OCI-LY3 (cell line): ENCODE results near the gene PAQR9.

Source experiments
- H2AFZ ChIP-seq: fragments of 200-600, 300-600 bp; shearing (Covaris generic); 2 replicates; pipeline ENCODE4 v1.6.0; 2014; ENCODE audit warnings: antibody characterized with exemption, low read depth, low read length
- H3K27ac ChIP-seq: fragments of 200-600, 300-600 bp; sonication (generic); 2 replicates; pipeline ENCODE4 v1.5.1; 2014; ENCODE audit warnings: mild to moderate bottlenecking, low read length, moderate library complexity, mixed read lengths
- H3K27me3 ChIP-seq: fragments of 200-600, 300-600 bp; sonication (generic); 2 replicates; pipeline ENCODE4 v1.6.1; 2014; ENCODE audit warnings: low read depth, low read length, mixed read lengths
- H3K36me3 ChIP-seq: fragments of 200-600, 300-600 bp; sonication (generic); replicated peaks from 2 replicates; pipeline ENCODE3; 2014; ENCODE audit warnings: low read depth, low read length, mixed read lengths
- H3K4me1 ChIP-seq: fragments of 300-600, 200-600 bp; sonication (generic); 2 replicates; pipeline ENCODE4 v1.6.1; 2014; ENCODE audit warnings: low read length, mixed read lengths
- H3K4me2 ChIP-seq: fragments of 200-600, 300-600 bp; sonication (generic); 2 replicates; pipeline ENCODE4 v1.6.1; 2014; ENCODE audit warnings: low read length, mixed read lengths
- H3K4me3 ChIP-seq: fragments of 300-600, 200-600 bp; sonication (generic); 2 replicates; pipeline ENCODE4 v1.5.1; 2014; ENCODE audit warnings: antibody characterized with exemption, mild to moderate bottlenecking, low read length, moderate library complexity
- H3K79me2 ChIP-seq: fragments of 300-600, 200-600 bp; shearing (Covaris generic); 2 replicates; pipeline ENCODE4 v1.6.1; 2014; ENCODE audit warnings: mild to moderate bottlenecking, low read length, mixed read lengths
- H3K9ac ChIP-seq: fragments of 300-600, 200-600 bp; shearing (Covaris generic); 2 replicates; pipeline ENCODE4 v1.6.0; 2014; ENCODE audit warnings: mild to moderate bottlenecking, low read length, moderate library complexity
- H3K9me3 ChIP-seq: fragments of 200-600, 300-600 bp; shearing (Covaris generic); 2 replicates; pipeline ENCODE4 v1.6.1; 2014; ENCODE audit warnings: low read length, mixed read lengths; ENCODE audit not compliant: insufficient read depth
- H4K20me1 ChIP-seq: fragments of 200-600, 300-600 bp; sonication (generic); 2 replicates; pipeline ENCODE4 v1.6.1; 2016; ENCODE audit warnings: low read length, mixed read lengths; ENCODE audit not compliant: insufficient read depth
- EZH2phosphoT487 ChIP-seq: fragments of 200-600 bp; shearing (Covaris generic); IDR thresholded peaks from 2 replicates; pipeline ENCODE4 v1.6.1; 2018; ENCODE audit warnings: antibody characterized with exemption, mixed run types, low read depth
- TF ChIP-seq, protein P1 (sequence below): fragments of 200-600, 300-600 bp; sonication (generic); IDR thresholded peaks from 2 replicates; pipeline ENCODE4 v1.5.1; 2014; ENCODE audit warnings: antibody characterized with exemption, low read length, low read depth

Gene PAQR9

DNA sequence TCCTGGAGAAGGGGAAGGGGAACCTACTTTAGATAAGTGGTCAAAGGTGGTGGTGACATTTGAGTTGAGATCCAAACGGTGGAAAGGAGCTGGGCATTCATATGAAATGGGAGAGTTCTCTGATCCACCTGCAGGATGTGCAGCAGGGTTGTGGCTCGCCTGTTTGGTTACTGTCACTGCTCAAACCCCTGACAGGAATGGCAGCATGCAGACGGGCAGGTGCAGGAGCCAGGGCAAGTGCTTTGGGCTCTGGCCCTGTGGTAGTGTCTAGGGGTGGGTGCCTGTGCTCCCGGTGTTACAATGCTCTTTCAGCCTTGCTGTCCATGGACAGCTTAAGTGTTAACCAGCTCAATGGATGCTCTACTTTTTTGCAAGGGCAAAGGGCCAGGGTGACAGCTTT, 18.5 kb downstream of the PAQR9 start:
- H3K9me3 ChIP-seq = no peaks in the 10 kb centered on the region
- H3K4me3 ChIP-seq = no peak overlapping the region
- no peaks in the 10 kb centered on the region for H3K27me3 ChIP-seq
- H3K36me3 ChIP-seq = no peaks in the 10 kb centered on the region
- no peaks in the 10 kb centered on the region for H3K79me2 ChIP-seq
- H3K9ac ChIP-seq = no peak overlapping the region
- no peak overlapping the region for H3K27ac ChIP-seq
- H3K4me2 ChIP-seq = no peak overlapping the region
- no peak overlapping the region for H2AFZ ChIP-seq
- TF ChIP-seq, protein P1, sequence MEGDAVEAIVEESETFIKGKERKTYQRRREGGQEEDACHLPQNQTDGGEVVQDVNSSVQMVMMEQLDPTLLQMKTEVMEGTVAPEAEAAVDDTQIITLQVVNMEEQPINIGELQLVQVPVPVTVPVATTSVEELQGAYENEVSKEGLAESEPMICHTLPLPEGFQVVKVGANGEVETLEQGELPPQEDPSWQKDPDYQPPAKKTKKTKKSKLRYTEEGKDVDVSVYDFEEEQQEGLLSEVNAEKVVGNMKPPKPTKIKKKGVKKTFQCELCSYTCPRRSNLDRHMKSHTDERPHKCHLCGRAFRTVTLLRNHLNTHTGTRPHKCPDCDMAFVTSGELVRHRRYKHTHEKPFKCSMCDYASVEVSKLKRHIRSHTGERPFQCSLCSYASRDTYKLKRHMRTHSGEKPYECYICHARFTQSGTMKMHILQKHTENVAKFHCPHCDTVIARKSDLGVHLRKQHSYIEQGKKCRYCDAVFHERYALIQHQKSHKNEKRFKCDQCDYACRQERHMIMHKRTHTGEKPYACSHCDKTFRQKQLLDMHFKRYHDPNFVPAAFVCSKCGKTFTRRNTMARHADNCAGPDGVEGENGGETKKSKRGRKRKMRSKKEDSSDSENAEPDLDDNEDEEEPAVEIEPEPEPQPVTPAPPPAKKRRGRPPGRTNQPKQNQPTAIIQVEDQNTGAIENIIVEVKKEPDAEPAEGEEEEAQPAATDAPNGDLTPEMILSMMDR = no peak
- TF ChIP-seq EZH2phosphoT487 = no peak
- no peaks in the 10 kb centered on the region for H4K20me1 ChIP-seq
- H3K4me1 ChIP-seq = no peaks in the 10 kb centered on the region

DNA sequence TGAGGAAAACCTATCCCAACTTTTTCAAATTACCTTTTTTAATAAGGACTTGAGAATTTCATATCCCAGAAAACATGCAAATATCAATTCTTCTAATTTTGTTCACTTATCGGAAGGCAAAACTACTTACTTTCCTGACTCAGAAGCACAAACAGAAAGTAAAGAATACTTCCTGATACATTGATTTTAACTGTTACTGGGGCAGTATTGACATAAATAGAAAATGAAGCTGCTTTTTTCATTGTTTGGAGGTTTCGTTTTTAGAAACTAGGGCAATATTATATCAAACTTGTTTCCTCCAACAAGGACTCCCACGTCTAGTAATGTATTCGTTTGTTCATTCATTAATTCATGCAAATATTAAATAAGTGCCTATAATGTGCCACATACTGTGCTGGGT, 19.1 kb downstream of the PAQR9 start:
- no peak overlapping the region for H3K27ac ChIP-seq
- H3K79me2 ChIP-seq = no peaks in the 10 kb centered on the region
- H3K9me3 ChIP-seq = no peaks in the 10 kb centered on the region
- H3K4me3 ChIP-seq = no peak overlapping the region
- H2AFZ ChIP-seq = peak overlapping the region; percentile 72
- H3K36me3 ChIP-seq = no peaks in the 10 kb centered on the region
- no peak overlapping the region for H3K9ac ChIP-seq
- H3K27me3 ChIP-seq = no peaks in the 10 kb centered on the region
- H3K4me2 ChIP-seq = peak overlapping the region; percentile 16
- no peak for TF ChIP-seq EZH2phosphoT487
- TF ChIP-seq, protein P1 = no peak
- H4K20me1 ChIP-seq = no peaks in the 10 kb centered on the region
- H3K4me1 ChIP-seq = no peaks in the 10 kb centered on the region

DNA sequence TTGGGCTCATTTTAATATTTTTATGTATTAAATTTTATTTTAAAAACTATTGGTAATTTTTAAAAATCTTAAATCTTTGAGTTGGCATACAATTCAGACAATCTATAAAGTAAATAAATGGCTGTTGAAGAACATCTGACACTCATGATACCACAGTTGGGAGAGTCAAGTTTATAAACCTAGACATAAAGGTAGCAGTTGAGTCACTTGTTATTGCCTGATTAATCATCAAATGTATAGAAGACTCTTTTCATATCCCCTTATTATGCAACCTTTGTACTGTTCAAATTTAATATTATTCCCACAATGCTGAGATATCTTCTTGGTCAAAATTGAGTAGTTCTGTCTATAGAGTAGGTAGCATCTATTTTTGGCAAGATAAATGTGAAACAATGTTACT, 19.6 kb downstream of the PAQR9 start:
- TF ChIP-seq, protein P1 = no peak
- TF ChIP-seq EZH2phosphoT487 = no peak
- peak overlapping the region; percentile 16; the same call in 1 of the 2 replicates for H3K4me2 ChIP-seq
- H3K4me3 ChIP-seq = no peak overlapping the region
- no peak overlapping the region for H3K27ac ChIP-seq
- no peaks in the 10 kb centered on the region for H3K79me2 ChIP-seq
- no peaks in the 10 kb centered on the region for H3K36me3 ChIP-seq
- H3K9ac ChIP-seq = no peak overlapping the region
- no peaks in the 10 kb centered on the region for H4K20me1 ChIP-seq
- H3K9me3 ChIP-seq = no peaks in the 10 kb centered on the region
- peak overlapping the region; percentile 72 for H2AFZ ChIP-seq
- H3K27me3 ChIP-seq = no peaks in the 10 kb centered on the region
- no peaks in the 10 kb centered on the region for H3K4me1 ChIP-seq

- no peak overlapping the region for H3K27ac ChIP-seq
- no peak for TF ChIP-seq EZH2phosphoT487
- TF ChIP-seq, protein P1 = no peak
- no peaks in the 10 kb centered on the region for H3K9me3 ChIP-seq
- no peaks in the 10 kb centered on the region for H3K79me2 ChIP-seq
- no peak overlapping the region for H3K4me3 ChIP-seq
- H4K20me1 ChIP-seq = no peaks in the 10 kb centered on the region
- no peaks in the 10 kb centered on the region for H3K27me3 ChIP-seq
- H3K9ac ChIP-seq = no peak overlapping the region
- no peaks in the 10 kb centered on the region for H3K4me1 ChIP-seq
- no peaks in the 10 kb centered on the region for H3K36me3 ChIP-seq
- no peak overlapping the region for H2AFZ ChIP-seq
- H3K4me2 ChIP-seq = no peak overlapping the region
Measured at GRCh38 chr3:142943349-142943748, 20.1 kb downstream of the PAQR9 start.
